GM19397 (cell line): Measurements from ENCODE around the gene GTF2A1L.
"Not testable (repeated sequence)": the region's sequence is repeated elsewhere in the genome, so short reads cannot be mapped to it uniquely, and the experiment has no call there.

ENCODE experiments used
- ATAC-seq: cut with Tn5 transposase; IDR thresholded peaks from one replicate; pipeline ENCODE4 v1.9.1; 2021; ENCODE audit warnings: mild to moderate bottlenecking, moderate library complexity; ENCODE audit not compliant: unreplicated experiment

The GTF2A1L gene

DNA sequence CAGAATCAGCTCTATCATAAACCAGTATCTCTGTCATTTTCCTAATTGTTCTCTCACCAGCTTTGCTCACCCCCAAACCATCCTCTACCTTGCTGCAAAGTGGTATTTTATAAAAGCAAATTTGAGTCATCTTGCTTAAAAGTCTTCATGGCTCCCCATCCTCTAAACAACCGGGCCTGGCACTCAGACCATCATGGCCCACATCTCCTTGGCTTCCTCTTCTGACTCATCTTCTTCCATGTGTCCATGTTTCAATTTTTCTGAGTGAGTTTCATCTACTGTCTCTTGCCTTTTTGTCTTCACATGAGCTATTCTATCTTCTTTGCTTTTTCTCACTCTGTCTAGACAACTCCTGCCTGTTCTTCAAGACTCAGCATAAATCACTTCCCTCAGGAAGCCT lies 79.2 kb downstream of the GTF2A1L start:
- ATAC-seq: no peak

DNA sequence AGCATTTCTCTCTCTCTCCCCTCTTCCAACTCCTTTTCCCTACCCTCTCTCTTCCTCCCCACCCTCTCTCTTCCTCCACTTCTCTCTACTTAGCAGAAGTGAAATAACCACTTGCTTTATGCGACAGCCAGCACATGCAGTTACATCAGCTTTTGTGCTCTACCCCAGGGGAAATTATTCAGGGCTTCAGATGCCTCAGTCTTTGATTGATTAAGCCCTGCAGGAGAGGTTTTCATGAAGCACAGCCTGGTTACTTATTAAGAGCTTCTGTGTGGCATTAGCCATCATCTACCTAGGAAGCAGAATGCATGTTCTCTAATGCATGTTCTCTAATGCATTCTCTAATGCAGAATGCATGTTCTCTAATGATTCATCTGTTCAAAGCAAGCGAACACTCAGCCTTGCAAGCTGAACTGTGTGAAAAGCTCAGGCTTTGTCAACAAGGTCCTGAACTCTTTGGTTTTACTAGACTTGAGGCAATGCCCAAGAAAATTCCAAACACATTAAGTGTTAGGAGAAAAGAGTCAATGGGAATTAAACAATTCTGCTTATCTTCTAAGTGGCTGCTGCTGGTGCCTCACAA lies 81.8 kb downstream of the GTF2A1L start:
- ATAC-seq: no peak

- not testable (repeated sequence) for ATAC-seq
Measured at GRCh38 chr2:48703621-48704020, 86.0 kb downstream of the GTF2A1L start.

DNA sequence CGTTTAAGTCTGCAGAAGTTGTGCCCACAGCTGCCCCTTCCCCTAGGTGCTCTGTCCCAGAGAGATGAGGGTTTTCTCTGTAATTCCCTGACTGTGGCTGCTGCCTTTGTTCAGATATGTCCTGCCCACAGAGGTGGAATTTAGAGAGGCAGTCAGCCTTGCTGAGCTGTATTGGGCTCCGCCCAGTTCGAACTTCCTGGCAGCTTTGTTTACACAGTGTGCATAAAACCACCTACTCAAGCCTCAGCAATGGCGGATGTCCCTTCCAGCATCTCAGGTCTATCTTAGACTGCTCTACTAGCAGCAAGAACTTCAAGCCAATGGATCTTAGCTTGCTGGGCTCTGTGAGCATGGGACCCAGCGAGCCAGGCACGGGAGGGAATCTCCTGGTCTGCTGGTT lies 89.8 kb downstream of the GTF2A1L start:
- ATAC-seq: no peak

GRCh38 chr2:48709096-48710034 lies 91.7 kb downstream of the GTF2A1L start:
- ATAC-seq: no peak

- ATAC-seq: no peak
Measured at GRCh38 chr2:48711343-48711742, 93.7 kb downstream of the GTF2A1L start.

- no peak for ATAC-seq
Measured at GRCh38 chr2:48712151-48712550, 94.5 kb downstream of the GTF2A1L start.

- ATAC-seq: no peak
Measured at GRCh38 chr2:48713647-48714046, 96.0 kb downstream of the GTF2A1L start.

- ATAC-seq: no peak
Measured at GRCh38 chr2:48714245-48714644, 96.6 kb downstream of the GTF2A1L start.

DNA sequence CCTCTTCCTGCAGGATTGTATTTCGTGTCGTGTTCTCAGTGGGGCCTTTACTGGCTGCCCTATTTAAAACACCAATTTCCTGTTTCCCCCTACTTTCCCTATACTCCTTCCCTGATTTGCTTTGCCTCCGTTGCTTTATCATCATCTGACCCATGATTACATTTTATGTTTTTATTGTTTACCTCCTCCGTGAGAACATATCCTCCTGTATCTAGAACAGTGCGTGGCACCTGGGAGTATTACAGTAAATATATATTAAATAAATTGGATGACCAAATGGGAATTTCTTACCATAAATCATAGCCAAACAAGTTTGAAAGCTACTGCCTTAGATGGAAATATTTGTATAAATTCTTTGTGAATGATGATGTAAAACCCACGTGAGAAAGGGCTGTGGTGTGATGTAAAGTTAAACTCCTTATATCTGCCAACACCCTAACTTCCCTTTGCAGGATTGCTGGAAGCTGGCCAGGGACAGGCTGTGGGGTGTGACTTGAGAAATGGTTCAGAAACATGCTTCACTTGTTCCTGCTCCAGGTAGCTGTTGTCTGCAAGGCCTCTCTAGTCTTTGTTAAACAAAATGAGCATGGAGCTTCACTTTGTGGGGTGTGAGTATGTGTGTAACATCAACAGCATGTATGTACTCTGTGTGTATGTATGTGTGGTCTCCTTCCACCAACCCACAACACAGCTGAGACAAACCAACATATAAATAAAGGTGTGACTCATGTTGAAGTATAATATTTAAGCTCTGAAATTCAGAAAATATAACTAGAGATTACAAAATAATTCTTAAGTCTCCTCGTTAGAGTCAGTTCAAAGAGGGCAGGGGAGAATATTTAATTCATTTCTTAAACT lies 97.6 kb downstream of the GTF2A1L start:
- ATAC-seq: no peak

DNA sequence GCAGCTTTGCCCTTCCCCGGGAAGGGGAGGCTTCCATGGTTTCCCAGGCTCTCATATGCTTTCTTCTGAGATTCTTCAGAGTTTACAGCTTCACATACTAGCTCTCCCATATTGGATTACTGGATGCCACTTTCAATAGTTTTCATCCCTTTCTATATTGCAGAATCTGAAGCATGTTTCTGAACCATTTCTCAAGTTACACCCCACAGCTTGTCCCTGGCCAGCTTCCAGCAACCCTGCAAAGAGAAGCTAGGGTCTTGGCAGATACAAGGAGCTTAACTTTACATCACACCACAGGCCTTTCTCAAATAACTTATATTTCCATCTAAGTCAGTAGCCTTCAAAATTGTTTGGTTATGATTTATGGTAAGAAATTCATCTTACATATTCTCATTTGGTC lies 98.3 kb downstream of the GTF2A1L start:
- no peak for ATAC-seq

DNA sequence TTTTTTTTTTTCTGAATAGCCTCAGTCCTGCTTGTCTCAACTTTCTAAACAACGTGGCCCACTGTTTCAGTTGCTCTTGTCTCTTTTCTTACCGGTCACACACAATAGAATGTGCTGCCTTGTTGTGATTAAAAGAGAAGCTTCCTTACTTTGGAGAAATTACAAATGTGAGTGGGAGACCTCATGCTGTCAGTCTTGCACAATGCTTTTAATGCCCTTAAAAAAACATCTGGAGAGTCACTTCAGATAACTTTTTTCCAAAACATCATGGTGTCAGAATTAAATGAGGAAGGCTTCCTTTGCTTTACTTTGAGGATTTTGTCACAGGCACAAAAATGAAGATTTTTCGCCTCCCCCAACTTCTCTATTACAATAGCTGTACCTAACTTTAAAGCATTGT lies 100.2 kb downstream of the GTF2A1L start:
- ATAC-seq: no peak

DNA sequence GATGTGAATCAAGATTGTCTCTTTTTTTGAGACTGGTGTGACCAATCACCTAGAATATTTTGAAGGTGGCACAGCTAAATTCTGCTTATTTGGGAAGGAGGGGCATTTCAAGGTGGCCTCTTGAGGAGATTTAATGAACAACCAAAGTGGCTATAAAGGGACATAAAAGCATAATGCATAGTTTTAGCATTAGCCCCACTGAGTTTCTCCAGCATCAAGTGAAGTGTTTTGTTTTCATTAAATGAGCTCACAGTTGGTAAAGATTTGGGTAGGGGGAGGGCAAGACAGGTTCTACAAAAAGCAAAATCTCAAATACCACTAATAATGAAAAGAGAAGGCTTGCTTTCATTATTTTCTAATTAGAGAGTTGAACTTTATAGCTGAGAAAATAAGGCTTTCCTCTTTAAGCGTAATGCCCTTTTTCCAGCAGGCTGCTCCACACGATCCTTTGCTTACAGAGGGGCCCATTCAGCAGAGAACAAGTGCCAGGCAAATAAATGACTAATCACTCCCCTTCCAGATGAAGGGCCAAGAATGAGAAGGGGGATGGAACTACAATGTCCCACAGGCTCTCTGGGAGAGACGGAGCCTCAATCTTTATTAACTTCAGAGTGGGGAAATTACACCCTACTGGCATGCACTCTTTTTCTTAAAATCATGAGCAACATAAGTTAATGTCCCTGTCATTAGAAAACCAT lies 102.0 kb downstream of the GTF2A1L start:
- ATAC-seq: no peak

GRCh38 chr2:48721158-48721557 lies 103.5 kb downstream of the GTF2A1L start:
- no peak for ATAC-seq

- no peak for ATAC-seq
Measured at GRCh38 chr2:48722391-48722790, 104.7 kb downstream of the GTF2A1L start.

DNA sequence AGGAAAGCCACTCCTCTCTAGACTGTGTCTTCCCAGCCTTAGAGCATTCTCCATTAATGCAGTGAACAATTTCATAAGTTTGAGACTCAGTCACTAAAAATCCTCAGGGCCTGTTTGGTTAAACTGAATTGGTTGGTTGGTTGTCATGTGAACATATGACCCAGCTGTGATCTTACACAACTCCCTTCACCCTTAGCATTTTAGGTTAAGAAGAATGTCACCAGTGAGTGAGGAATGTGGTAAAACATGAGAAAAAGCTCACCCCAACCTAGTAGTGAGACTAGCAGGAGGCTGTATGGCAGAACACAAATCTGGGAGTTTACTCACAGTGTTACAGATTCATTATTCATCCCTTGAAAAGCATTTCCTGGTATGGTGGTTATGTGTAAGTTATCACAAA lies 105.5 kb downstream of the GTF2A1L start:
- no peak for ATAC-seq

DNA sequence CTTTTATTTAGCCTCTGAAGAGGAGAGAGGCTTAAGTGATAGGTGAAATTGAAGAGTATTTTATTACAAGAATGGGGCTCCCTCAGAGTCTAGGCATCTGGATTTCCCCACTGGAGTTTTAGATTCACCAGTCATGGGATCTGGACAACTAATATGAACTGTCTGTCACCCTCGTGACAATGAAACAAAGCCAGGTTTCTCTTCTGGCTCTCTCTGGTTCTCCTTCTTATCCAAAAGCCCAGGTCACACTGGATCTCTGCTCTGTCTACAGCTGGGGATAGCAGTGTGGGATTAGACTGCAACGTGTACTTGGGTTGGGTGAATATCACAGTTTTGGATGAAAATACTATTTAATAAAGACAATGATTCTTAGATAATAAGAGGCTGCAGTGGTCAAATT lies 106.6 kb downstream of the GTF2A1L start:
- ATAC-seq: no peak

DNA sequence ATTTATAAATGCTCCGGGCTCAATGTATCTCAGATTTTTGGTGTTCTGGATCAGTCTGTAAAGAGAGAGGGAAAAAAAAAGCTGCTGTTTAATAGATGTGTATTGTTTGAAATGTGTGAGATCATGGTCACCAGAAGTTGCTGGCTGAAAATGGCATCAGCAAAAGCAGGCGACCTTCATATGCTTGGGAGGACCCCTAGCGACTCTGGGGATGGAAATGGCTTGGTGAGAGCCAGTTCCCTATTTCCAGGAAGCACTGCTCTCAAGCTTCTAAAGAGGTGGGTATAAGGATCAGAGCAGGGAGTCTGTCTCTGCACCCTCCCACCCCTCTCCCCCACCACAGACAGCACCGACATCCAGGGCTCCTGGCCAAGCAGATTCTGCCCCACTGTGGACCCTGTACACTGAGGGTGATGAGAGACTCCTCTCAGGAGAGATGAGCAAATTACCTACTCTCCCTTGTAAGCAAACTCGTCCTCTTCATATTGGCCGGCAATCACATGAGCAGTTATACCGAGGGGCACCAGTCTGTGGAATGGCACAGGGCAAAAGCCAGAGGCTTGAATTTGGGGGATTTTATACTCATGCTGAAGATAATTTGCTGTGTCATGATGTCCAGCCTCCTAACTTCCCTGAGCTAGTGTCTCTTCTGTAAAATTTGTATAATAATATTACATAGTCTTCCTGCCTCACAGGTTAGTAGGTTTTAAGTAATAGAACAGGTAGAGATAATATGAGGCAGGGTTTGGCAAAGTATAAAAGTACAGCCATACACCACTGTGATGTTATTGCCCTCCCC lies 108.2 kb downstream of the GTF2A1L start:
- ATAC-seq: no peak

- ATAC-seq: no peak
Measured at GRCh38 chr2:48727560-48727959, 109.9 kb downstream of the GTF2A1L start.

DNA sequence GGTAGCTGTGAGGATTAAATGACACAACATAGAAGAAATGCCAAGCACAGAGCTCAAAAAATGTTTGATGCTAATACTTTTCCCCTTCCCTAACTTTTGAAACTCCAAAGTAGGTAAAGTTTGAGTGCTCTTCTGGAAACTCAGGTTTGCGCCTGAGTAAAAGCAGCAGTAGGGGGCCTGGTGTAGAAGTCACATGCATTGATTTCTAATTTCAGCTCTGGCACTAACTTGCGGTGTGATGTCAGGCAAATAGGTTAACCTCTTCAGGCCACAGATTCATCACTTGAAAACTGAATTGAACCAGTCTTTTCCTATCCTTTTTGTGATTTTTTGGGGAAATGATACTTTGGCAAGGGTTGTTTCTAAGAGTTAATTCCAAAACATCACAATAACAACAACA lies 110.6 kb downstream of the GTF2A1L start:
- ATAC-seq: no peak
